OCI-LY7 (cell line): Measurements from ENCODE around the gene SEH1L. TPM values are rescaled to one million over a fixed set of nuclear protein-coding genes. Genes with fewer than 3 reads are reported as not detected.

Source experiments
- BruUV-seq: library from RNA; stranded (reverse); fragments of 400-500 nt; replicated peaks from 2 replicates; lab custom pipeline; 2021; lab: Mats Ljungman, UMichigan
- CTCF ChIA-PET: fragments of 300-600 bp; sonication (Branson Sonifier 250); formaldehyde crosslinking; loops from one replicate; lab custom pipeline; 2022; ENCODE audit warnings: antibody characterized with exemption; ENCODE audit not compliant: unreplicated experiment; lab: Charles Lee
- POLR2A ChIA-PET: fragments of 300-600 bp; sonication (Branson Sonifier 250); formaldehyde crosslinking; loops from one replicate; lab custom pipeline; 2022; ENCODE audit warnings: antibody characterized with exemption; lab: Charles Lee
- DNase-seq: peaks from one replicate; pipeline ENCODE4 v3.0.0-alpha.2; 2015; ENCODE audit warnings: low spot score
- H2AFZ ChIP-seq: fragments of 200-600 bp; sonication (generic), shearing (Covaris generic); 2 replicates; pipeline ENCODE4 v1.6.1; 2014; ENCODE audit warnings: mild to moderate bottlenecking, antibody characterized with exemption, low read length, moderate library complexity
- H3K27ac ChIP-seq: fragments of 200-600 bp; sonication (generic); 2 replicates; pipeline ENCODE4 v1.5.1; 2014; ENCODE audit warnings: mixed run types, low read depth, mild to moderate bottlenecking, moderate library complexity, low read length, inconsistent platforms; ENCODE audit not compliant: poor library complexity, severe bottlenecking
- H3K36me3 ChIP-seq: fragments of 200-600 bp; sonication (generic); 2 replicates; pipeline ENCODE4 v1.6.1; 2014; ENCODE audit warnings: mild to moderate bottlenecking, antibody characterized with exemption, low read length, moderate library complexity, mixed read lengths; ENCODE audit not compliant: insufficient read depth
- H3K4me1 ChIP-seq: fragments of 200-600 bp; sonication (generic); 2 replicates; pipeline ENCODE4 v1.5.1; 2014; ENCODE audit warnings: mild to moderate bottlenecking, low read length; ENCODE audit not compliant: insufficient read depth, poor library complexity, severe bottlenecking
- H3K4me2 ChIP-seq: fragments of 200-600 bp; sonication (generic); 2 replicates; pipeline ENCODE4 v1.6.1; 2014; ENCODE audit warnings: mild to moderate bottlenecking, low read length
- H3K4me3 ChIP-seq: fragments of 200-600 bp; sonication (generic); 2 replicates; pipeline ENCODE4 v1.5.1; 2014; ENCODE audit warnings: mild to moderate bottlenecking, low read depth, low read length; ENCODE audit not compliant: poor library complexity, severe bottlenecking
- H3K79me2 ChIP-seq: fragments of 200-600 bp; sonication (generic); 2 replicates; pipeline ENCODE4 v1.6.1; 2016; ENCODE audit warnings: low read depth, mild to moderate bottlenecking, low read length, moderate library complexity, mixed read lengths; ENCODE audit not compliant: insufficient read depth
- H3K9me2 ChIP-seq: fragments of 200-600 bp; sonication (generic); 2 replicates; pipeline ENCODE4 v1.6.1; 2016; ENCODE audit warnings: mild to moderate bottlenecking, low read length, mixed read lengths; ENCODE audit not compliant: insufficient read depth
- H3K9me3 ChIP-seq: fragments of 200-600 bp; sonication (generic); 2 replicates; pipeline ENCODE4 v1.6.1; 2014; ENCODE audit warnings: mild to moderate bottlenecking, mixed run types, low read length, mixed read lengths
- H4K20me1 ChIP-seq: fragments of 200-600 bp; sonication (generic); 2 replicates; pipeline ENCODE4 v1.6.1; 2014; ENCODE audit warnings: mild to moderate bottlenecking, antibody characterized with exemption, low read length, moderate library complexity, mixed read lengths; ENCODE audit not compliant: insufficient read depth
- EZH2phosphoT487 ChIP-seq: fragments of 200-600 bp; sonication (generic); IDR thresholded peaks from 2 replicates; pipeline ENCODE4 v1.6.1; 2018; ENCODE audit warnings: low read depth, borderline replicate concordance, mild to moderate bottlenecking, mixed run types, antibody characterized with exemption, low read length, moderate library complexity, mixed read lengths
- intact Hi-C: fragments of 100-400 bp; cut with micrococcal nuclease; formaldehyde crosslinking; loops from one replicate; pipeline ENCODE4 v1.10.0; 2022; ENCODE audit not compliant: unreplicated experiment
- total RNA-seq, 2 experiments: library from RNA; depleted of rRNA in 1 of 2; stranded (reverse); fragments of >200 nt in 1 of 2; shearing (Covaris generic) in 1 of 2; gene quantifications; 2 replicates each; pipeline ENCODE4 v1.2.3, GENCODE V29; 2014 to 2022
- TF ChIP-seq, protein P1 (sequence below): fragments of 200-600 bp; sonication (generic); conservative IDR thresholded peaks from 2 replicates; pipeline ENCODE4 v1.5.1; 2014; ENCODE audit warnings: mild to moderate bottlenecking, antibody characterized with exemption, low read length, moderate library complexity, mixed read lengths

Gene SEH1L
- total RNA-seq, 2 experiments from 2014 or later: 61.6 to 115 TPM

DNA sequence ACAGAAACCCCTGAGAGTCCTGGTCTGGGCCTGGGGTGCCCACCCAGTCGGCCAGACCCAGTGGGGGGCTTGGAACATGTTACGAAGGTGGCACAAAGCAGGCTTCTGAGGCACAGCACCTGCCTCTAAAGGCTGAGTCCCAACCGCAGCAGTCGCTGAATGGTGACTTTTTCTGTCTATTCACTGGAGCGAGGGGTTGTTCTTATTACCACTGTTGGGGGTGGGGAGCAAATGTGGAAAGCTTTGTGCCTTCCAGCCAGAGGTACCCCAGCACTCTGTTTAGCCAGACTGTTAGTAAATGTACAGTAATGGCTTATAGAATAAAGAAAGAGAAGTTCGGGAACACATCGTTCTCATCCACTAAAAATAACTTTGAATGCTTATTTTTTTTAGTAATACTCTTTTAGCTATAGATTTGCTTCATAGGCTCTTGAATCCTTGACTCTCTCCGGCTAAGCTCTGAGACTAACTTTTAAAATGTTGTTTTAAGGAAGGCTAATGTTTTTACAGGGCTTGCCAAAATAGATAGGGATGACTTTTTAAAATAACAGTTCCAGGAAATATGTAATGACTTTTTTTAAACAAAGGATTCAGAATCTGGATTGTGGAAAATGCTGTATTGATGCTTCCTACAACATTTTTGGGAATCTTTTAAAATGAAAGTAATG is 40.4 kb upstream of the SEH1L start:
- no peaks in the 10 kb centered on the region for H4K20me1 ChIP-seq
- H3K4me1 ChIP-seq: no peaks in the 10 kb centered on the region
- H2AFZ ChIP-seq: no peak overlapping the region
- TF ChIP-seq, protein P1, sequence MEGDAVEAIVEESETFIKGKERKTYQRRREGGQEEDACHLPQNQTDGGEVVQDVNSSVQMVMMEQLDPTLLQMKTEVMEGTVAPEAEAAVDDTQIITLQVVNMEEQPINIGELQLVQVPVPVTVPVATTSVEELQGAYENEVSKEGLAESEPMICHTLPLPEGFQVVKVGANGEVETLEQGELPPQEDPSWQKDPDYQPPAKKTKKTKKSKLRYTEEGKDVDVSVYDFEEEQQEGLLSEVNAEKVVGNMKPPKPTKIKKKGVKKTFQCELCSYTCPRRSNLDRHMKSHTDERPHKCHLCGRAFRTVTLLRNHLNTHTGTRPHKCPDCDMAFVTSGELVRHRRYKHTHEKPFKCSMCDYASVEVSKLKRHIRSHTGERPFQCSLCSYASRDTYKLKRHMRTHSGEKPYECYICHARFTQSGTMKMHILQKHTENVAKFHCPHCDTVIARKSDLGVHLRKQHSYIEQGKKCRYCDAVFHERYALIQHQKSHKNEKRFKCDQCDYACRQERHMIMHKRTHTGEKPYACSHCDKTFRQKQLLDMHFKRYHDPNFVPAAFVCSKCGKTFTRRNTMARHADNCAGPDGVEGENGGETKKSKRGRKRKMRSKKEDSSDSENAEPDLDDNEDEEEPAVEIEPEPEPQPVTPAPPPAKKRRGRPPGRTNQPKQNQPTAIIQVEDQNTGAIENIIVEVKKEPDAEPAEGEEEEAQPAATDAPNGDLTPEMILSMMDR: no peak
- TF ChIP-seq EZH2phosphoT487: no peak
- H3K27ac ChIP-seq: no peak overlapping the region
- H3K9me2 ChIP-seq: no peaks in the 10 kb centered on the region
- H3K4me2 ChIP-seq: no peak overlapping the region
- BruUV-seq: no TSS peak
- intact Hi-C loops: no loop called here
- POLR2A ChIA-PET: interaction anchor here (1.5 kb wide), 1 partner anchor 11 kb away, joined by 5 read pairs; no protein-coding TSS in a partner anchor
- CTCF ChIA-PET: no interaction called here
- H3K79me2 ChIP-seq: no peaks in the 10 kb centered on the region
- DNase-seq: no peak
- no peaks in the 10 kb centered on the region for H3K36me3 ChIP-seq
- no peaks in the 10 kb centered on the region for H3K9me3 ChIP-seq
- no peak overlapping the region for H3K4me3 ChIP-seq

DNA sequence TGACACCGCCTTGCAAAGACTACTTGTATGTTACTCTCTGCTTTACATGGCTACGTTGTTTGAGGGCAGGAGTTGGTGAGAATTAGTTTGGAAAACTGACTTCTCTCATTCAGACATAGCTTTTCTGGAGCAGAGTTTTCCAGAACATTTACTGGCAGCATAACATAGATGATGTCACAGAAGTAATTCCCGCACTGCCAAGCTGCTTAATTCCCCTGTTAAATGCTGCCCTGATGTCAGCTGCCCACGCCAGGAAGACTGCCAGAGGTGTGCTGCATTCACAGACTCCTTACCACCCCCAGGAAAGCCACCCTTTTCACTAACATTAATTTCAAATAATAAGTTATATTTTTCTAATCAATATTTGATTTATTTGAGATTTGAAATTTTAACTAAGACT is 39.1 kb upstream of the SEH1L start:
- Histone ChIP-seq H3K27ac (no peak overlapping the region), H3K9me3 (0 out of 2 replicates have a peak, but pooled peaks cover under 1% of the 10 kb centered on the region), H3K4me3 (no peak overlapping the region), H3K36me3 (no peaks in the 10 kb centered on the region), H3K9me2 (no peaks in the 10 kb centered on the region), H2AFZ (no peak overlapping the region), H3K79me2 (no peaks in the 10 kb centered on the region), H4K20me1 (no peaks in the 10 kb centered on the region), H3K4me1 (no peaks in the 10 kb centered on the region), H3K4me2 (no peak overlapping the region)
- ChIA-PET POLR2A (interaction anchor here (1.5 kb wide), 1 partner anchor 9 kb away, joined by 5 read pairs; no protein-coding TSS in a partner anchor), CTCF (no interaction called here)
- TF ChIP-seq EZH2phosphoT487: no peak
- TF ChIP-seq, protein P1: no peak
- BruUV-seq: no TSS peak
- DNase-seq: no peak
- intact Hi-C loops: no loop called here
